ENCODE measurements around the gene BCOR. TPM values are rescaled to one million over a fixed set of nuclear protein-coding genes. Genes with fewer than 3 reads are reported as not detected.

BCOR gene
- total and polyA plus RNA-seq, 2 of the 4 experiments (the other 2 are of a cell fraction) = 7.5 to 9.0 TPM

DNA sequence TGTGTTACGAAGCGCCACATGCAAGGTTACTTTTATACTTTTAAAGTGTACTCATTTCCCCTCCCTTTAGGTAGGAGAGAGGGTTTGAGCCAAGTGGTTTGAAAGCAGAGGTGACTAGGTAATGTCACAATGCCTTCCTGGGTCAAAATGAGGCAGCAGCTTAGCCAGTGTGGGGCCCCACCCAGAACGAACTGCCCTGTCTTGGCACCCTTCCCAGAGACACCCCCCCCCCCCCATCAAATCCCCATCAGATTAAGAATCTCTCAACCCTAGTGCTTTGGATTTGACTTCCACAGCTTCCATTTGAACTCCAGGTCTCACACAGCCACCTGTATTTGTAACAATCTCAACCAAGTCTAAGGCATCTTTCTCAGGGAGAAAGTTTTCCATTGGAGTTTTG, 31.1 kb downstream of the BCOR start:
- intact Hi-C loops (cut with micrococcal nuclease) (no loop called here), dilution Hi-C loops (cut with HindIII; ENCODE audit: low sequenced_read_pairs, unreplicated experiment) (no loop called here), in situ Hi-C loops (cut with MboI; ENCODE audit: low sequenced_read_pairs) (no loop called here)
- Histone ChIP-seq H3K36me3 (ENCODE audit: control insufficient read depth, insufficient read depth, low read length) (peaks cover 31% of the 10 kb centered on the region), H3K23ac (ENCODE audit: low read depth, low read length) (no peak overlapping the region), H3K56ac (ENCODE audit: extremely low read depth, insufficient read depth, low read length) (no peak overlapping the region), H3K9me1 (ENCODE audit: insufficient read depth, low read length) (0 out of 2 replicates have a peak, but pooled peaks cover 3% of the 10 kb centered on the region), H3K18ac (ENCODE audit: low read depth, low read length) (no peak overlapping the region), H2BK15ac (ENCODE audit: low read depth, low read length) (no peak overlapping the region), H4K8ac (ENCODE audit: low read depth in 2 of 2, low read length in 2 of 2) (no peak overlapping the region), H4K5ac (ENCODE audit: low read depth, low read length) (no peak overlapping the region), H2BK120ac (ENCODE audit: low read depth, low read length) (no peak overlapping the region), H4K91ac (ENCODE audit: insufficient read depth, low read depth, low read length) (no peak overlapping the region), H3K9ac (ENCODE audit: low read depth, low read length) (no peak overlapping the region), H2AK9ac (replicated peaks; ENCODE audit: low read depth, low read length, poor library complexity) (no peak overlapping the region), H3K14ac (replicated peaks; ENCODE audit: low read depth, low read length) (no peak overlapping the region), H3K79me1 (ENCODE audit: low read depth in 1 of 2, low read length in 2 of 2) (peaks cover 4 to 12% of the 10 kb centered on the region in 2 experiments; a peak in 3 of 4 replicates), H3K27ac (ENCODE audit: insufficient read depth, low read length) (no peak overlapping the region), H2BK20ac (ENCODE audit: low read depth, low read length) (no peak overlapping the region), H3K4me2 (ENCODE audit: low read depth, low read length) (no peak overlapping the region), H3K9me3 (ENCODE audit: control insufficient read depth, insufficient read depth, low read length) (no peaks in the 10 kb centered on the region; the same call in 1 of the 2 replicates), H3K27me3 (ENCODE audit: control insufficient read depth, insufficient read depth, low read length) (no peaks in the 10 kb centered on the region; the same call in 1 of the 2 replicates), H2AFZ (replicated peaks; ENCODE audit: low read length, poor library complexity) (no peak overlapping the region), H3K4ac (ENCODE audit: low read depth, low read length) (no peak overlapping the region), H3K4me1 (ENCODE audit: control insufficient read depth, insufficient read depth, low read length) (no peaks in the 10 kb centered on the region), H3K4me3 (ENCODE audit: insufficient read depth, low read depth, low read length) (no peak overlapping the region), H2BK5ac (ENCODE audit: low read depth, low read length, poor library complexity, severe bottlenecking) (no peak overlapping the region), H4K20me1 (ENCODE audit: insufficient read depth, low read length) (peaks cover 22% of the 10 kb centered on the region; the same call in 1 of the 2 replicates), H2AK5ac (ENCODE audit: low read depth, low read length) (no peak overlapping the region)
- ChIA-PET POLR2A (ENCODE audit: unreplicated experiment) (no interaction called here), CTCF (no interaction called here)
- BruUV-seq (replicated peaks) = no TSS peak
- WGBS, 2 experiments (ENCODE audit: extremely low coverage in 2 of 2, insufficient read length in 1 of 2) = no CpG with 5 or more reads among the region's 3 CpGs
- DNase-seq (no peak), ATAC-seq (ENCODE audit: low read depth) (no peak)
- TF ChIP-seq POLR2A (IDR thresholded peaks at IDR 0.05; ENCODE audit: low read depth, low read length) (no peak), SMC3 (IDR thresholded peaks at IDR 0.05; ENCODE audit: low read depth, low read length) (no peak), NFE2L2 (IDR thresholded peaks at IDR 0.05; ENCODE audit: low read depth, low read length) (no peak), FOS (IDR thresholded peaks at IDR 0.05; ENCODE audit: low read depth, low read length) (no peak), CEBPB (IDR thresholded peaks at IDR 0.05; ENCODE audit: low read depth, low read length) (no peak), MAZ (IDR thresholded peaks at IDR 0.05; ENCODE audit: borderline replicate concordance, low read depth, low read length) (no peak), RAD21 (IDR thresholded peaks at IDR 0.05; ENCODE audit: low read length) (no peak), CHD1 (IDR thresholded peaks at IDR 0.05; ENCODE audit: low read depth, low read length) (no peak), RFX5 (IDR thresholded peaks at IDR 0.05; ENCODE audit: low read depth, low read length) (no peak), MAFK (IDR thresholded peaks at IDR 0.05; ENCODE audit: low read depth, low read length) (no peak), RCOR1 (IDR thresholded peaks at IDR 0.05; ENCODE audit: insufficient replicate concordance, low read length) (no peak), BHLHE40 (IDR thresholded peaks at IDR 0.05; ENCODE audit: low read depth, low read length) (no peak), MXI1 (IDR thresholded peaks at IDR 0.05; ENCODE audit: borderline replicate concordance, low read depth, low read length) (no peak)
- TF ChIP-seq, protein P1, sequence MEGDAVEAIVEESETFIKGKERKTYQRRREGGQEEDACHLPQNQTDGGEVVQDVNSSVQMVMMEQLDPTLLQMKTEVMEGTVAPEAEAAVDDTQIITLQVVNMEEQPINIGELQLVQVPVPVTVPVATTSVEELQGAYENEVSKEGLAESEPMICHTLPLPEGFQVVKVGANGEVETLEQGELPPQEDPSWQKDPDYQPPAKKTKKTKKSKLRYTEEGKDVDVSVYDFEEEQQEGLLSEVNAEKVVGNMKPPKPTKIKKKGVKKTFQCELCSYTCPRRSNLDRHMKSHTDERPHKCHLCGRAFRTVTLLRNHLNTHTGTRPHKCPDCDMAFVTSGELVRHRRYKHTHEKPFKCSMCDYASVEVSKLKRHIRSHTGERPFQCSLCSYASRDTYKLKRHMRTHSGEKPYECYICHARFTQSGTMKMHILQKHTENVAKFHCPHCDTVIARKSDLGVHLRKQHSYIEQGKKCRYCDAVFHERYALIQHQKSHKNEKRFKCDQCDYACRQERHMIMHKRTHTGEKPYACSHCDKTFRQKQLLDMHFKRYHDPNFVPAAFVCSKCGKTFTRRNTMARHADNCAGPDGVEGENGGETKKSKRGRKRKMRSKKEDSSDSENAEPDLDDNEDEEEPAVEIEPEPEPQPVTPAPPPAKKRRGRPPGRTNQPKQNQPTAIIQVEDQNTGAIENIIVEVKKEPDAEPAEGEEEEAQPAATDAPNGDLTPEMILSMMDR (conservative IDR thresholded peaks at IDR 0.05; ENCODE audit: low read depth, low read length) = no peak
- TF ChIP-seq, protein P2, sequence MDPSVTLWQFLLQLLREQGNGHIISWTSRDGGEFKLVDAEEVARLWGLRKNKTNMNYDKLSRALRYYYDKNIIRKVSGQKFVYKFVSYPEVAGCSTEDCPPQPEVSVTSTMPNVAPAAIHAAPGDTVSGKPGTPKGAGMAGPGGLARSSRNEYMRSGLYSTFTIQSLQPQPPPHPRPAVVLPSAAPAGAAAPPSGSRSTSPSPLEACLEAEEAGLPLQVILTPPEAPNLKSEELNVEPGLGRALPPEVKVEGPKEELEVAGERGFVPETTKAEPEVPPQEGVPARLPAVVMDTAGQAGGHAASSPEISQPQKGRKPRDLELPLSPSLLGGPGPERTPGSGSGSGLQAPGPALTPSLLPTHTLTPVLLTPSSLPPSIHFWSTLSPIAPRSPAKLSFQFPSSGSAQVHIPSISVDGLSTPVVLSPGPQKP (IDR thresholded peaks at IDR 0.05; ENCODE audit: borderline replicate concordance, low read depth, low read length) = no peak
- TF ChIP-seq, protein P3, sequence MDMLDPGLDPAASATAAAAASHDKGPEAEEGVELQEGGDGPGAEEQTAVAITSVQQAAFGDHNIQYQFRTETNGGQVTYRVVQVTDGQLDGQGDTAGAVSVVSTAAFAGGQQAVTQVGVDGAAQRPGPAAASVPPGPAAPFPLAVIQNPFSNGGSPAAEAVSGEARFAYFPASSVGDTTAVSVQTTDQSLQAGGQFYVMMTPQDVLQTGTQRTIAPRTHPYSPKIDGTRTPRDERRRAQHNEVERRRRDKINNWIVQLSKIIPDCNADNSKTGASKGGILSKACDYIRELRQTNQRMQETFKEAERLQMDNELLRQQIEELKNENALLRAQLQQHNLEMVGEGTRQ (IDR thresholded peaks at IDR 0.05; ENCODE audit: low read depth, low read length) = no peak
